A549 (cell line): ENCODE results near the gene PBX4. TPM values are rescaled to one million over a fixed set of nuclear protein-coding genes. Genes with fewer than 3 reads are reported as not detected.

ENCODE experiments used
- ATAC-seq, 2 experiments: fragments of 200-7000 bp in 1 of 2; fragments of >200 bp in 1 of 2; cut with Nextera tagmentation in 1 of 2; cut with Tn5 transposase in 1 of 2; 3 replicates each; pipeline versions ENCODE4 v1.8.0 to v1.9.1; 2018 to 2020; ENCODE audit warnings: mild to moderate bottlenecking in 1 of 2, moderate library complexity in 1 of 2
- CTCF ChIA-PET: fragments of 300-600 bp; sonication (Branson Sonifier 250); formaldehyde crosslinking; extraction: SDS; loops from one replicate; lab custom pipeline; 2021; ENCODE audit warnings: antibody characterized with exemption, inconsistent platforms; lab: Yijun Ruan, JAX
- POLR2A ChIA-PET: fragments of 350-600 bp; formaldehyde crosslinking; extraction: SDS; loops from one replicate; lab custom pipeline; 2021; ENCODE audit warnings: antibody characterized with exemption, inconsistent platforms; lab: Yijun Ruan, JAX
- DNase-seq, 2 experiments: peaks; one replicate each; pipeline versions ENCODE4 v3.0.0 to v3.0.0-alpha.2; 2011 to 2016; ENCODE audit warnings: low read depth in 1 of 2, low spot score in 1 of 2
- FAIRE-seq: peaks from 2 replicates; lab custom pipeline; 2011; peaks lifted over from hg19 to GRCh38; lab: Jason Lieb, UNC
- H3K27ac ChIP-seq, 2 experiments: fragments of >200 bp; sonication (Bioruptor Twin); formaldehyde crosslinking; 3 replicates each; pipeline ENCODE4 v1.5.1; 2016 to 2017
- H3K4me1 ChIP-seq: fragments of >200 bp; sonication (Bioruptor Twin); formaldehyde crosslinking; 3 replicates; pipeline ENCODE4 v1.6.1; 2016
- H3K4me2 ChIP-seq: fragments of >200 bp; sonication (Bioruptor Twin); formaldehyde crosslinking; 3 replicates; pipeline ENCODE4 v1.6.1; 2016
- H3K4me3 ChIP-seq: fragments of >200 bp; sonication (Bioruptor Twin); formaldehyde crosslinking; 3 replicates; pipeline ENCODE4 v1.5.1; 2016
- H3K9me3 ChIP-seq: fragments of >200 bp; sonication (Bioruptor Twin); formaldehyde crosslinking; 3 replicates; pipeline ENCODE4 v1.6.1; 2016
- BHLHE40 ChIP-seq: IDR thresholded peaks from 2 replicates; pipeline ENCODE4 v1.6.1; 2012; ENCODE audit warnings: low read depth, low read length, inconsistent platforms
- CBX2 ChIP-seq: fragments of 200-600 bp; sonication (generic); IDR thresholded peaks from 2 replicates; pipeline ENCODE4 v1.6.1; 2016; ENCODE audit warnings: low read depth, mild to moderate bottlenecking, borderline replicate concordance
- ESRRA ChIP-seq: fragments of 150-350 bp; IDR thresholded peaks from 2 replicates; pipeline ENCODE4 v1.6.1; 2014; ENCODE audit warnings: mild to moderate bottlenecking, low read length, borderline replicate concordance
- FOSL2 ChIP-seq, 2 experiments: fragments of 450-650 bp in 1 of 2; fragments of >200 bp in 1 of 2; sonication (Bioruptor Twin) in 1 of 2; formaldehyde crosslinking; IDR thresholded peaks; 2 replicates each; pipeline versions ENCODE4 v1.5.0 to v1.6.1; 2016 to 2020; ENCODE audit warnings: mild to moderate bottlenecking in 1 of 2, moderate library complexity in 1 of 2
- HOXA7 ChIP-seq: fragments of 250-450 bp; sonication (Bioruptor Pico); IDR thresholded peaks from 2 replicates; pipeline ENCODE4 v1.5.0; 2020; ENCODE audit warnings: mild to moderate bottlenecking, moderate library complexity
- KDM1A ChIP-seq: fragments of 200-600 bp; sonication (generic); IDR thresholded peaks from 2 replicates; pipeline ENCODE4 v1.6.1; 2016; ENCODE audit warnings: low read depth, mild to moderate bottlenecking
- MAFK ChIP-seq: fragments of 450-650 bp; IDR thresholded peaks from 2 replicates; pipeline ENCODE4 v1.6.1; 2014; ENCODE audit not compliant: partially characterized antibody
- MYC ChIP-seq: IDR thresholded peaks from 2 replicates; pipeline ENCODE4 v1.6.1; 2012; ENCODE audit warnings: mild to moderate bottlenecking, inconsistent platforms, low read length, improper control_type of control experiment, borderline replicate concordance
- NPAS2 ChIP-seq: fragments of 250-450 bp; sonication (Bioruptor Pico); IDR thresholded peaks from 2 replicates; pipeline ENCODE4 v1.8.0; 2022; ENCODE audit warnings: mild to moderate bottlenecking, moderate library complexity, borderline replicate concordance
- NR3C1 ChIP-seq: fragments of >200 bp; sonication (Bioruptor Twin); formaldehyde crosslinking; IDR thresholded peaks from 3 replicates; pipeline ENCODE4 v1.6.1; 2017
- PHF8 ChIP-seq: fragments of 200-600 bp; sonication (generic); IDR thresholded peaks from 2 replicates; pipeline ENCODE4 v1.6.1; 2016; ENCODE audit warnings: low read depth, mild to moderate bottlenecking, antibody characterized with exemption, moderate library complexity, borderline replicate concordance
- POLR2AphosphoS2 ChIP-seq: conservative IDR thresholded peaks from 2 replicates; pipeline ENCODE4 v1.6.1; 2012; ENCODE audit warnings: low read length, improper control_type of control experiment, inconsistent platforms
- RARB ChIP-seq: fragments of 250-450 bp; sonication (Bioruptor Pico); IDR thresholded peaks from 2 replicates; pipeline ENCODE4 v1.8.0; 2021; ENCODE audit warnings: mild to moderate bottlenecking, moderate library complexity
- RCOR1 ChIP-seq: fragments of 150-350 bp; IDR thresholded peaks from 2 replicates; pipeline ENCODE4 v1.6.1; 2014; ENCODE audit warnings: antibody characterized with exemption, low read length, low read depth
- RNF2 ChIP-seq: fragments of 200-600 bp; sonication (generic); IDR thresholded peaks from 2 replicates; pipeline ENCODE4 v1.6.1; 2016; ENCODE audit warnings: low read depth, mild to moderate bottlenecking, antibody characterized with exemption, moderate library complexity, borderline replicate concordance
- ZC3H11A ChIP-seq: fragments of 450-650 bp; IDR thresholded peaks from 2 replicates; pipeline ENCODE4 v1.6.1; 2014; ENCODE audit warnings: antibody characterized with exemption, mild to moderate bottlenecking
- ZFP36 ChIP-seq: fragments of 450-650 bp; IDR thresholded peaks from 2 replicates; pipeline ENCODE4 v1.6.1; 2014; ENCODE audit warnings: borderline replicate concordance; ENCODE audit not compliant: partially characterized antibody
- ZNF302 ChIP-seq: fragments of 250-450 bp; sonication (Bioruptor Pico); IDR thresholded peaks from 2 replicates; pipeline ENCODE4 v1.9.0; 2021; ENCODE audit warnings: inconsistent platforms, mild to moderate bottlenecking, moderate library complexity
- WGBS: methylation state at CpG from one replicate; pipeline ENCODE4 v1.1.6; 2017; ENCODE audit errors: missing lambda C conversion rate; 5-methylcytosine and 5-hydroxymethylcytosine counted together
- polyA plus RNA-seq, 4 experiments: library from polyadenylated mRNA; depleted of rRNA in 3 of 4; stranded (reverse); fragments of >200 nt; fragmentation: RNase III in 1 of 4; extraction: RNeasy Plus Mini Kit Qiagen cat#74134 plus additional on column Dnase treatment in 1 of 4; gene quantifications; 2 replicates in 3 of 4; 3 replicates in 1 of 4; pipeline ENCODE4 v1.2.3, GENCODE V29; 2011 to 2017
- TF ChIP-seq, protein P1 (sequence below): fragments of 250-450 bp; sonication (Bioruptor Pico); IDR thresholded peaks from 2 replicates; pipeline ENCODE4 v1.5.0; 2021; ENCODE audit warnings: mild to moderate bottlenecking, moderate library complexity, borderline replicate concordance
- TF ChIP-seq, protein P2 (sequence below): IDR thresholded peaks from 2 replicates; pipeline ENCODE4 v1.6.1; 2012
- TF ChIP-seq, protein P3 (sequence below): fragments of 250-450 bp; sonication (Bioruptor Pico); IDR thresholded peaks from 2 replicates; pipeline ENCODE4 v1.5.0; 2020; ENCODE audit warnings: low read depth, mild to moderate bottlenecking, moderate library complexity
- TF ChIP-seq, protein P4 (sequence below): fragments of 450-650 bp; IDR thresholded peaks from 2 replicates; pipeline ENCODE4 v1.6.1; 2014; ENCODE audit warnings: antibody characterized with exemption

PBX4 gene
- polyA plus RNA-seq, 2 of the 4 experiments (the other 2 are of a cell fraction) = 0.70 to 0.90 TPM

DNA sequence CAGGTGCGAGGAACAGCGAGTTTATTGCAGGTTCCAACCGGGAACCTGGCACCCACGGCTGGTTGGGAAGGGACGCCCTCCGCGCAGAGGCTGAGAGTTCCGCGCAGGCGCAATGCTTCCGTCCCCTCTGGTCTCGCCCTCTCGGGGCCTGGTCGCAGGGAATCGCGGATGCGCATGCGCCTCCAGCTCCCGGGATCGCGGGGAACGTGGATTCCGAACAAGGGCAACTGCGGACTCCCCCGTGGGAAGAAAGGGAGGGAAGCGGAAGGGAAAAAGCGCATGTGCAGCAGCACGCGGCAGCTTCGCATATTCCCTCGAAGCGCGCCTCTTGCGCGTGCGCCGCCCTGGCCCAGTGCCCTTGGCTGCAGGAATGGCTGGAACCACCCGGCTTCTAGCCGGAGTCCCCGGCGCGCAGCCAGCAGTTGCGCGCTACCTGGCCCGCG, 104.3 kb downstream of the PBX4 start:
- FAIRE-seq (no peak), ATAC-seq (no peak), DNase-seq (no peak)
- Histone ChIP-seq H3K4me2 (no peak overlapping the region), H3K4me3 (no peak overlapping the region), H3K27ac (no peak overlapping the region), H3K9me3 (no peaks in the 10 kb centered on the region), H3K4me1 (peaks cover 8% of the 10 kb centered on the region; the same call in 2 of the 3 replicates)
- POLR2A ChIA-PET = no interaction called here
- WGBS = 97% methylated on average over 33 of the region's 46 CpGs
- TF ChIP-seq FOSL2 (IDR thresholded peaks at IDR 0.05) = no peak
- TF ChIP-seq FOSL2 (CRISPR knock-in tag; IDR thresholded peaks at IDR 0.05) = no peak
- TF ChIP-seq RARB (CRISPR knock-in tag) = no peak
- no peak for TF ChIP-seq MAFK
- no peak for TF ChIP-seq HOXA7 (CRISPR knock-in tag)
- TF ChIP-seq KDM1A = no peak
- no peak for TF ChIP-seq ESRRA
- no peak for TF ChIP-seq NPAS2
- TF ChIP-seq, protein P1, sequence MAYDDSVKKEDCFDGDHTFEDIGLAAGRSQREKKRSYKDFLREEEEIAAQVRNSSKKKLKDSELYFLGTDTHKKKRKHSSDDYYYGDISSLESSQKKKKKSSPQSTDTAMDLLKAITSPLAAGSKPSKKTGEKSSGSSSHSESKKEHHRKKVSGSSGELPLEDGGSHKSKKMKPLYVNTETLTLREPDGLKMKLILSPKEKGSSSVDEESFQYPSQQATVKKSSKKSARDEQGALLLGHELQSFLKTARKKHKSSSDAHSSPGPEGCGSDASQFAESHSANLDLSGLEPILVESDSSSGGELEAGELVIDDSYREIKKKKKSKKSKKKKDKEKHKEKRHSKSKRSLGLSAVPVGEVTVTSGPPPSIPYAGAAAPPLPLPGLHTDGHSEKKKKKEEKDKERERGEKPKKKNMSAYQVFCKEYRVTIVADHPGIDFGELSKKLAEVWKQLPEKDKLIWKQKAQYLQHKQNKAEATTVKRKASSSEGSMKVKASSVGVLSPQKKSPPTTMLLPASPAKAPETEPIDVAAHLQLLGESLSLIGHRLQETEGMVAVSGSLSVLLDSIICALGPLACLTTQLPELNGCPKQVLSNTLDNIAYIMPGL (CRISPR knock-in tag) = no peak
- TF ChIP-seq NR3C1 = no peak
- no peak for TF ChIP-seq RCOR1
- no peak for TF ChIP-seq POLR2AphosphoS2
- TF ChIP-seq CBX2 = no peak
- TF ChIP-seq ZC3H11A = no peak
- TF ChIP-seq ZNF302 = no peak
- TF ChIP-seq BHLHE40 = no peak
- no peak for TF ChIP-seq MYC
- TF ChIP-seq, protein P2, sequence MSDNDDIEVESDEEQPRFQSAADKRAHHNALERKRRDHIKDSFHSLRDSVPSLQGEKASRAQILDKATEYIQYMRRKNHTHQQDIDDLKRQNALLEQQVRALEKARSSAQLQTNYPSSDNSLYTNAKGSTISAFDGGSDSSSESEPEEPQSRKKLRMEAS = no peak
- TF ChIP-seq ZFP36 = no peak
- TF ChIP-seq, protein P3, sequence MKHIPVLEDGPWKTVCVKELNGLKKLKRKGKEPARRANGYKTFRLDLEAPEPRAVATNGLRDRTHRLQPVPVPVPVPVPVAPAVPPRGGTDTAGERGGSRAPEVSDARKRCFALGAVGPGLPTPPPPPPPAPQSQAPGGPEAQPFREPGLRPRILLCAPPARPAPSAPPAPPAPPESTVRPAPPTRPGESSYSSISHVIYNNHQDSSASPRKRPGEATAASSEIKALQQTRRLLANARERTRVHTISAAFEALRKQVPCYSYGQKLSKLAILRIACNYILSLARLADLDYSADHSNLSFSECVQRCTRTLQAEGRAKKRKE = no peak
- TF ChIP-seq, protein P4, sequence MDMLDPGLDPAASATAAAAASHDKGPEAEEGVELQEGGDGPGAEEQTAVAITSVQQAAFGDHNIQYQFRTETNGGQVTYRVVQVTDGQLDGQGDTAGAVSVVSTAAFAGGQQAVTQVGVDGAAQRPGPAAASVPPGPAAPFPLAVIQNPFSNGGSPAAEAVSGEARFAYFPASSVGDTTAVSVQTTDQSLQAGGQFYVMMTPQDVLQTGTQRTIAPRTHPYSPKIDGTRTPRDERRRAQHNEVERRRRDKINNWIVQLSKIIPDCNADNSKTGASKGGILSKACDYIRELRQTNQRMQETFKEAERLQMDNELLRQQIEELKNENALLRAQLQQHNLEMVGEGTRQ = no peak
- CTCF ChIA-PET = interaction anchor here (0.7 to 1.4 kb wide), 2 partner anchors 24 to 40 kb away, joined by 3 read pairs; no protein-coding TSS in a partner anchor

DNA sequence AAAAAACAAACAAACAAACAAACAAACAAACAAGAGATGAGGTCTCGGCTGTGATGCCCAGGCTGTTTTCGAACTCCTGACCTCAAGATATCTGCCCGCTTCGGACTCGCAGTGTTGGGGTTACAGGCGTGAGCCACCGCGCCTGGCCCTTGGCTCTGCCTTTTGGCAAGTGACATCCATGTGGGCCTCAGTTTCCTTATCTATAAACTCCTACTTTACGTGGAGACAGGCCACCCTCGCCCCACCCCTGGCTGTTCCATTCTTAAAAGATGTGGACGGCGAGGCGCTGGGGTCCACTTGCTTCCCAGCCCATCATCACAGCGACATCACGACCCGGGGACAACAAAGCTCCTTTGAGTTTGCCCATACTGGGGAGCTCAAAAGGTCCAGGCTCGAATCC, 104.8 kb downstream of the PBX4 start:
- H3K4me2 ChIP-seq = no peak overlapping the region
- CTCF ChIA-PET = interaction anchor here (0.7 to 1.4 kb wide), 2 partner anchors 23 to 41 kb away, joined by 3 read pairs; no protein-coding TSS in a partner anchor
- DNase-seq = no peak
- no peak for FAIRE-seq
- no peaks in the 10 kb centered on the region for H3K9me3 ChIP-seq
- no peak for ATAC-seq
- H3K4me3 ChIP-seq = no peak overlapping the region
- WGBS = 97% methylated on average over 17 of the region's 17 CpGs
- H3K27ac ChIP-seq = no peak overlapping the region
- POLR2A ChIA-PET = no interaction called here
- TF ChIP-seq RNF2 (no peak), MAFK (no peak), KDM1A (no peak), PHF8 (no peak), FOSL2 (IDR thresholded peaks at IDR 0.05) (no peak), FOSL2 (CRISPR knock-in tag; IDR thresholded peaks at IDR 0.05) (no peak), CBX2 (no peak)
- H3K4me1 ChIP-seq = peaks cover 8% of the 10 kb centered on the region; the same call in 2 of the 3 replicates

Other genes with a start within 250 kb of the PBX4 start
- 12.5 and 25.2 TPM in 2 replicates for gene GATAD2A, start 213.0 kb downstream of the PBX4 start, polyA plus RNA-seq (2011; rRNA removed)
- gene GATAD2A, start 213.0 kb downstream of the PBX4 start, polyA plus RNA-seq (2017; fragmentation: RNase III; extraction: RNeasy Plus Mini Kit Qiagen cat#74134 plus additional on column Dnase treatment) = 28.4 to 29.3 TPM (median 28.9 TPM) in 3 replicates
- 1.8 and 2.1 TPM in 2 replicates for gene TSSK6, start 103.1 kb downstream of the PBX4 start, polyA plus RNA-seq (2011; rRNA removed)
- 0.89 to 1.4 TPM (median 1.1 TPM) in 3 replicates for gene TSSK6, start 103.1 kb downstream of the PBX4 start, polyA plus RNA-seq (2017; fragmentation: RNase III; extraction: RNeasy Plus Mini Kit Qiagen cat#74134 plus additional on column Dnase treatment)
- gene NDUFA13, start 102.5 kb downstream of the PBX4 start, polyA plus RNA-seq (2011; rRNA removed) = 147 and 197 TPM in 2 replicates
- 246 to 271 TPM (median 253 TPM) in 3 replicates for gene NDUFA13, start 102.5 kb downstream of the PBX4 start, polyA plus RNA-seq (2017; fragmentation: RNase III; extraction: RNeasy Plus Mini Kit Qiagen cat#74134 plus additional on column Dnase treatment)
- 2.3 and 3.2 TPM in 2 replicates for gene YJEFN3, start 89.8 kb downstream of the PBX4 start, polyA plus RNA-seq (2011; rRNA removed)
- gene YJEFN3, start 89.8 kb downstream of the PBX4 start, polyA plus RNA-seq (2017; fragmentation: RNase III; extraction: RNeasy Plus Mini Kit Qiagen cat#74134 plus additional on column Dnase treatment) = 7.2 to 8.4 TPM (median 7.5 TPM) in 3 replicates
- gene CILP2, start 80.4 kb downstream of the PBX4 start, polyA plus RNA-seq (2011; rRNA removed) = 0.15 and 0.17 TPM in 2 replicates
- 0.15 to 0.17 TPM (median 0.17 TPM) in 3 replicates for gene CILP2, start 80.4 kb downstream of the PBX4 start, polyA plus RNA-seq (2017; fragmentation: RNase III; extraction: RNeasy Plus Mini Kit Qiagen cat#74134 plus additional on column Dnase treatment)
- 1.5 and 2.2 TPM in 2 replicates for gene LPAR2, start 9.5 kb upstream of the PBX4 start, polyA plus RNA-seq (2011; rRNA removed)
- gene LPAR2, start 9.5 kb upstream of the PBX4 start, polyA plus RNA-seq (2017; fragmentation: RNase III; extraction: RNeasy Plus Mini Kit Qiagen cat#74134 plus additional on column Dnase treatment) = 3.8 to 5.2 TPM (median 4.4 TPM) in 3 replicates
- 1.4 and 1.5 TPM in 2 replicates for gene GMIP, start 25.0 kb upstream of the PBX4 start, polyA plus RNA-seq (2011; rRNA removed)
- 4.1 to 5.1 TPM (median 4.3 TPM) in 3 replicates for gene GMIP, start 25.0 kb upstream of the PBX4 start, polyA plus RNA-seq (2017; fragmentation: RNase III; extraction: RNeasy Plus Mini Kit Qiagen cat#74134 plus additional on column Dnase treatment)
- gene ATP13A1, start 45.0 kb upstream of the PBX4 start, polyA plus RNA-seq (2011; rRNA removed) = 10.8 and 13.7 TPM in 2 replicates
- 24.6 to 30.1 TPM (median 29.9 TPM) in 3 replicates for gene ATP13A1, start 45.0 kb upstream of the PBX4 start, polyA plus RNA-seq (2017; fragmentation: RNase III; extraction: RNeasy Plus Mini Kit Qiagen cat#74134 plus additional on column Dnase treatment)
- 5.8 and 7.4 TPM in 2 replicates for gene ZNF101, start 50.2 kb upstream of the PBX4 start, polyA plus RNA-seq (2011; rRNA removed)
- 4.1 to 5.2 TPM (median 4.9 TPM) in 3 replicates for gene ZNF101, start 50.2 kb upstream of the PBX4 start, polyA plus RNA-seq (2017; fragmentation: RNase III; extraction: RNeasy Plus Mini Kit Qiagen cat#74134 plus additional on column Dnase treatment)
- gene ZNF14, start 114.4 kb upstream of the PBX4 start, polyA plus RNA-seq (2011; rRNA removed) = 2.8 and 2.9 TPM in 2 replicates
- gene ZNF14, start 114.4 kb upstream of the PBX4 start, polyA plus RNA-seq (2017; fragmentation: RNase III; extraction: RNeasy Plus Mini Kit Qiagen cat#74134 plus additional on column Dnase treatment) = 1.6 to 1.8 TPM (median 1.6 TPM) in 3 replicates
- 0.37 and 0.53 TPM in 2 replicates for gene ZNF506, start 203.1 kb upstream of the PBX4 start, polyA plus RNA-seq (2011; rRNA removed)
- 0.10 to 0.33 TPM (median 0.32 TPM) in 3 replicates for gene ZNF506, start 203.1 kb upstream of the PBX4 start, polyA plus RNA-seq (2017; fragmentation: RNase III; extraction: RNeasy Plus Mini Kit Qiagen cat#74134 plus additional on column Dnase treatment)
- gene ZNF253, start 247.2 kb upstream of the PBX4 start, polyA plus RNA-seq (2011; rRNA removed) = not detected in 2 replicates
- not detected in 3 replicates for gene ZNF253, start 247.2 kb upstream of the PBX4 start, polyA plus RNA-seq (2017; fragmentation: RNase III; extraction: RNeasy Plus Mini Kit Qiagen cat#74134 plus additional on column Dnase treatment)